Vagina (tissue), 2 donors: Measurements from ENCODE around the gene MBD6.
"Not testable (repeated sequence)": the region's sequence is repeated elsewhere in the genome, so short reads cannot be mapped to it uniquely, and the experiment has no call there.

ENCODE experiments used
- CTCF ChIP-seq, 3 experiments: fragments of 450-650 bp in 2 of 3; fragments of 200-600 bp in 1 of 3; sonication (generic) in 1 of 3; IDR thresholded peaks; one replicate each; pipeline ENCODE4 v1.5.1; 2017 to 2019; ENCODE audit warnings: antibody characterized with exemption in 3 of 3, mild to moderate bottlenecking in 2 of 3, moderate library complexity in 2 of 3
- POLR2AphosphoS5 ChIP-seq, 2 donors: sonication (generic); formaldehyde crosslinking; IDR thresholded peaks; one replicate each; pipeline ENCODE4 v1.9.0; 2017; ENCODE audit warnings: antibody characterized with exemption in 2 of 2, mild to moderate bottlenecking in 2 of 2, low read depth in 1 of 2; ENCODE audit not compliant: insufficient read depth in 1 of 2

GRCh38 chr12:57561117-57561516, 38.5 kb downstream of the MBD6 start:
- TF ChIP-seq CTCF (IDR thresholded peaks at IDR 0.05); POLR2AphosphoS5 (IDR thresholded peaks at IDR 0.05; ENCODE audit: insufficient read depth in 1 of 2, low read depth in 1 of 2): not testable (repeated sequence)
